ENCODE results near the gene LEPROT.
"Not testable (repeated sequence)": the region's sequence is repeated elsewhere in the genome, so short reads cannot be mapped to it uniquely, and the experiment has no call there.

LEPROT gene

DNA sequence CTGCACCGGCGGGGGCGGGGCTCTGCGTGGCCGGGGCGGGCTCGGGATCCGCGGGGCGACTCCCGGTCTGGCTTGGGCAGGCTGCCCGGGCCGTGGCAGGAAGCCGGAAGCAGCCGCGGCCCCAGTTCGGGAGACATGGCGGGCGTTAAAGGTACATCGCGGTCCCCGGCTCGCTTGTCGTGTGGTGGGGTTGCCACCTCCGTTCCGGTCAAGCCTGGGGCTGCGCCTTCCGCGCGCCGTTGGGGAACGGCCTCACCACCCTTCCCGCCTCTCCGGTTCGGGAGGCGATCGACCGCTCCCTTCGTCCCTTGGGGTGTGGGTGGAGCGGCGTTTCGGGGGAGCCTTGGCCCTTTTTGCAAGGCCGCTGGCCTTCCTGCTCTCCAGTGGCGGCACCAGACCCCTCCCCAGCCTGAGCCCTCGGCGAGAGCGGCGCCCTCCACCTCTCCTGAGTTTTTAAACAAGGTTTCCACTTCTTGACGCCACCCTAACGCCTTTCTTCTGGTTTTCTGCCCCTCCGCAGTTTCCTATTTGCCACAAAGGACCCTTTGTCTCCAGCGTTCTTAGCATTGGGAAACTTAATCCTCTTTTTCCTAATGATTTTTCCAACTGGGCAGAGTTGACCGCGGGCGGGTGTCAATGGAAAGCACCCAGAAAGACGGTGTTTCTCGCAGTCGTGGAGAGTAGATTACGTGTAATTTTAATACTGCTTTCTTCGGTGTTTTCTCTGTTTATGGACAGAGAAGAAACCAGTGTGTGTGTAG lies at the start of gene LEPROT, which contains the start of gene LEPR:
Gene LEPROT, plus strand, starts transcription at position 79 of the 761 bp plus-strand sequence. Its CDS starts 57 bp downstream, at position 136.
Gene LEPR, plus strand, starts transcription at position 79 of the 761 bp plus-strand sequence. CDS start 144,898 bp downstream, outside the sequence.
- peak; percentile 18 for FAIRE-seq

DNA sequence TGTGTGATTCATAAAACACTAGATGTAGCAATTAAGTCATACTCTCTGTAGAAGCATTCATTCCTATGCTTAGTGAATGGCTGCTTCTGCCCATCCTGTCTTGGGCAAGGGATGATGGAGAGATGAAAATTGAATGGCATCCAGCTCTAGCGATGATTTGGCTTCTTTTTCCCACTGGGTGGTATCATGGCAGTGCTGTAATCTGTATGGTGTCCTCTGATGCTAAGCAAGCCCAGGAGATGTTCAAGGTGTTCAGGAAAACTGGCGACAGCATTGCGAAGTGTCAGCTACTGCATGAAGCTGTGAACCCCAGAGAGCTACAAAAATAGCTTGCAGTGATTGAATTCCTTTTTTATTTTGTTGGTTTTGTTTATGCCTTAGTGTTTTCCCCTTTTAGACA lies 48.9 kb upstream of the LEPROT start:
- FAIRE-seq (no peak), DNase-seq (ENCODE audit: extremely low spot score, insufficient read length, low read depth) (no peak)

More for the DNA sequence above, at the start of gene LEPROT, which contains the start of gene LEPR:
- DNase-seq (ENCODE audit: extremely low spot score, insufficient read length, low read depth), result no peak

DNA sequence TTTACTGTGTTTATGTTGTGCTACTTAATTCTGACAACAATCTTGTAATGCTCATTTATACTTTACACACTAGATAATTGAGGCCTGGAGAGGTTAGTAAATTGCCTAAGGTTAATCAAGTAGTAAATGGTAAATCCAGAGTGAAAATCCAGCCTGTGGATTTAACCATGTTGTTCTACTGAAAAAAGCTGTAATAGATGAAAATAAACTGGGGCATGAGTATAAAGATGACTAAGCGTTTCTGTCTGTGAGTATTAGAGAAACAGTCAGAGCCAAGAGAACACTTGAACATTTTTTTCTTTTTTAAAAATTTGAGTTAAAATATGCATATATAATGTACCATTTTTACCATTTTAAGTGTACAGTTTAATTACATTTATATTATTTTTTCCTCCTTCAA lies 47.9 kb upstream of the LEPROT start:
- DNase-seq (ENCODE audit: extremely low spot score, insufficient read length, low read depth) (no peak), FAIRE-seq (no peak)

GRCh38 chr1:65377496-65378246 lies 42.8 kb upstream of the LEPROT start:
- no peak for FAIRE-seq
- DNase-seq (ENCODE audit: extremely low spot score, insufficient read length, low read depth), result no peak

GRCh38 chr1:65378247-65378946 lies 42.1 kb upstream of the LEPROT start:
- DNase-seq (ENCODE audit: extremely low spot score, insufficient read length, low read depth) (no peak), FAIRE-seq (no peak)

GRCh38 chr1:65384426-65384825 lies 36.0 kb upstream of the LEPROT start:
- not testable (repeated sequence) for FAIRE-seq; DNase-seq (ENCODE audit: extremely low spot score, insufficient read length, low read depth)

DNA sequence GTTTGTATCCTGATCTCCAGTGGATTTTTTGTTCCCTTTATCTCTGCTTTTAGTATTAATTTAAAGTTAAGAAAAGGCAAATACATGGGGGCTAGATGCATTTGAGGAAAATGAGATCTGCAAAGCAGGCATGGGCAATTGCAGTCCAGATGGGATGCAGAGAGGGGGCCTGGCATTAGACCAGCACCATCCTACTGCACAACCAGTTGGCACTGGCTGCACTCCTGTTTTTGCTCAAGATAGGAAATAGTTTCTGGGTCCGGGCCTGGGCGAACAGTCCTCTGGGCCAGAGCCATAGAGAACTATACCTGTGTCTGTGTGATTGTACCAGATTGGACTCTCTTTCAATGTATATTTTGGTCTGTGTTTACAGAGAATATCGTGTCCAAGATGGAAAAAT lies 34.0 kb upstream of the LEPROT start:
- no peak for FAIRE-seq
- DNase-seq (ENCODE audit: extremely low spot score, insufficient read length, low read depth), result no peak

- no peak for DNase-seq (ENCODE audit: extremely low spot score, insufficient read length, low read depth)
- FAIRE-seq, result no peak
Observed at GRCh38 chr1:65387821-65388220, 32.6 kb upstream of the LEPROT start.

DNA sequence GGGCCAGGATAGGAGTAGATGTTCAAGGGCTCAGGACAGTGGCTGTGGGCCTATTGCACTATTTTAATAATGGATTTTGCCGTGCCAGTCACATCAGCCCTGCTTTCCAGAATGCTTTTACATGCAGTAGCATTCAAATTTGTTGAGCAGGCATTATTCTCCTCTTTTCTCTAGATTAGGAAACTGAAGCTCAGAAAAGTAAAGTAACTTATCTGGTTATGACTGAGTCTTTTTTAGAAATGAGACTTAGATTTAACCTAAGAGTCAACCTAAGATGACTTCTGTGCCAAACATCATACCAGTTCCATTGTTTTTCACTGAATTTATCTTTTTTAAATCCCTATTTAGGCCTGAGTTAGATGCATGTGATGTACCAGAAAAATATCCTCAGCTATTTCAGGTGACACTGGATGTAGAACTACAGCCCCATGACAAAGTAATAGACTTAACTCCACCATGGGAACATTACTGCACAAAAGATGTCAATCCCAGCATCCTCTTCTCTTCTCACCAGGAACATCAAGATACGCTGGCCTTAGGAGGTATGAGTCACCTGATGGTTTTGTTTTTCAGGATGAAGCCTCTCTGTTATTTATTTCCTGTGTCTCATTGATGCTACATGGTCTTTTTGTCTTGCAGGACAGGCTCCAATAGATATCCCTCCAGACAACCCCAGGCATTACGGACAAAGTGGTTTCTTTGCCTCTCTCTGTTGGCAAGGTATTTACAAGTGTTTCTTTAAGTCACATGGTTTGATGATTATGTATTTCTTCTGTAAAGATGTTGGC lies 31.4 kb upstream of the LEPROT start:
- DNase-seq (ENCODE audit: extremely low spot score, insufficient read length, low read depth), result no peak
- FAIRE-seq, result no peak

DNA sequence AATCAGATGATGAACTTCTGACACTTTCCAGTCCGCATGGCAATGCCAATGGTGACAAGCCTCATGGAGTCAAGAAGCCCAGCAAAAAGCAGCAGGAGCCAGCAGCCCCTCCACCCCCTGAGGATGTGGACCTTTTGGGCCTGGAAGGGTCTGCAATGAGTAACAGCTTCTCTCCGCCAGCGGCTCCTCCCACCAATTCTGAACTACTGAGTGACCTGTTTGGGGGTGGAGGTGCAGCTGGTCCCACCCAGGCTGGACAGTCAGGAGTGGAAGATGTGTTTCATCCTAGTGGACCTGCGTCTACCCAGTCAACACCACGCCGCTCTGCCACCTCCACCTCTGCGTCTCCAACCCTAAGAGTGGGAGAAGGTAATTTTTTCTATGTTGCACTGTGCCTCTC lies 28.0 kb upstream of the LEPROT start:
- FAIRE-seq, result no peak

GRCh38 chr1:65393347-65393746 lies 27.1 kb upstream of the LEPROT start:
- DNase-seq (ENCODE audit: extremely low spot score, insufficient read length, low read depth) (peak; percentile 1), FAIRE-seq (no peak)

More for the DNA sequence above, 28.0 kb upstream of the LEPROT start:
- no peak for DNase-seq (ENCODE audit: extremely low spot score, insufficient read length, low read depth)

GRCh38 chr1:65393928-65394327 lies 26.5 kb upstream of the LEPROT start:
- no peak for DNase-seq (ENCODE audit: extremely low spot score, insufficient read length, low read depth)

GRCh38 chr1:65395887-65396612 lies 24.4 kb upstream of the LEPROT start:
- DNase-seq (ENCODE audit: extremely low spot score, insufficient read length, low read depth) (no peak), FAIRE-seq (no peak)

More at GRCh38 chr1:65393928-65394327, 26.5 kb upstream of the LEPROT start:
- no peak for FAIRE-seq

DNA sequence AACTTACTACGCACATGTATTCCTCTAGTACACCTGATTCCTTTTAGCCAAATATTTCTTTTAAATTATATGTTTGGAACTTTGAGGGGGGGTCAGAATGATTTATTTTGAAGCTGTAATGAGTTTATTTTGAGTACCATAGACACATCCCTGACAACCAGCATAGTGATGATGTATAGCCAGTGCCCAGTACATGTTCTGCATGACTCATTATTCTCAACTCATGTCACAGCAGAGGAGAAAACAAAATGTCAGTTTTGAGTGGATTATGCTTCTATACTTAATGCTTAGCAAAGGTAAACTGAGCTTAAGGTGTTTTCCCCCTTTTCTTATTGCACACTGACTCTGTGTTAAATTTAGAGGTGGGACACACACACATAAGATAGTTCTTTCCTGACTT lies 22.4 kb upstream of the LEPROT start:
- DNase-seq (ENCODE audit: extremely low spot score, insufficient read length, low read depth), result no peak
- FAIRE-seq, result no peak

DNA sequence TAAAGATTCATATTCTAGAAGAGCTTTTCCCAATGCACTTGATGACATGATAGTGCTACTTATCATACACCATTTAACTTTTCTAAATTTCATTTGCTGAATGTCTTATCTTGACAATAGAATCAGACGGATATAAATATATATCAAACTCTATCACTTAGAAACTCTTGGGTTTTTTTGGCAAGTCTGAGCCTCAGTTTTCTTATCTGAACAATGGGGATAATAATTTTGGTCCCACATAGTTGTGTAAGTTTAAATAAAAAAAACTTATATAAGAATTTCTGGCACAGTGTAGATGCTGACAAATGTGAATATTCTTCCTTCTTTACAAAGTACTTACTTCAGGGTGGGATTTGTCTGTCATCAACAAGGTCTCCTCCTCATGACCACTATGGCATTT lies 21.5 kb upstream of the LEPROT start:
- DNase-seq (ENCODE audit: extremely low spot score, insufficient read length, low read depth) (no peak), FAIRE-seq (no peak)

DNA sequence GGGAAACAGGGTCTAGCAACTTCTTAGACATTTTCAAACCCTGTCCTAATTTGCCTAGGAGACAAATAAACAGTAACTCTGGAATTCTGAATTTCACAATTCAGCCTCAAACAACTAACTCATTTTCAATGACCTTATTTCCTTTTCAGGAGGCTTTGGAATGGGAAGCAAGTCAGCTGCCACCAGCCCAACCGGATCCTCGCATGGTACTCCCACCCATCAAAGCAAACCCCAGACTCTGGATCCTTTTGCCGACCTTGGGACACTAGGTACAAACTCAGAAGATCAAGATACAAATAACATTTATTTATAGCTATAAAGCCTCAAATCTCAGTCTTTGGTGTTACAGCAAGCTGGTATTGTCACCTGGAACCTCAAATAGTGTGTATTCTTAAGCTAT lies 18.9 kb upstream of the LEPROT start:
- DNase-seq (ENCODE audit: extremely low spot score, insufficient read length, low read depth) (no peak), FAIRE-seq (no peak)

DNA sequence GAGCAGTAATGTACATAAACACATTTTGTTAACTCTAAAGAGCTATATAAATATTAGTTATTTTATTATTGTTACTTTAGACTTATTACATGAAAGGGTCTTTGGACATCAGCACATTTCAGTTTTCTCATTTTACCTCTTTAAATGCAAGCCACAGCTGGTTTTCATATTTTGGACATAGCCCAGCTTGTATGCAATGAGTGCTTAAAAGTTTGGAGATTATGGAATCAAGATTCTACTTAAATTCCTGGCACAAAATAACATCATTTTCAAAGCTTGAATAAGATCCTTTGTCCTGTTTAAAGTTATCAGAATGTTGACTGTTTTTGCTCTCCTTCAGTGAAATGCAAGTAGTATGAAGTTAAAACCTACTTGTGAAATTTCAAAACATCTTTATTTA lies 15.5 kb upstream of the LEPROT start:
- DNase-seq (ENCODE audit: extremely low spot score, insufficient read length, low read depth) (no peak), FAIRE-seq (no peak)

DNA sequence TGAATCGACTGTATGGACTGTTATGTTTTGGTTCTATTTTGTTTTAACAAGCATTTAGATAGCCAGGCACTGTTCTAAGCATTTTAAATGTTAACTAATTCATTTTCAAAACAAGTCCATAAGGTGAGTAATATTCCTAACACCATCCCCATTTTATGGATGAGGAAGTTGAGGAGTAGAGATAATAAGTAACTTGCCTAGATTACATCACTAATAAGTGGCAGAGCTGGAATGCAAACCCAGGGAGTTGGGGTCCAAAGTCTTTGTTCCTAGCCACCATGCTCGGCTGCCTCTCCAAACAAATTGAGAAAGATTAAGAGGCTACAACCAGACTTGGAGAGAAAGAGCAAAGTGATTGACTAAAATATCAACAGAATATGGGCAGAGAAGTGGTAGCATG lies 12.6 kb upstream of the LEPROT start:
- DNase-seq (ENCODE audit: extremely low spot score, insufficient read length, low read depth) (no peak), FAIRE-seq (no peak)

DNA sequence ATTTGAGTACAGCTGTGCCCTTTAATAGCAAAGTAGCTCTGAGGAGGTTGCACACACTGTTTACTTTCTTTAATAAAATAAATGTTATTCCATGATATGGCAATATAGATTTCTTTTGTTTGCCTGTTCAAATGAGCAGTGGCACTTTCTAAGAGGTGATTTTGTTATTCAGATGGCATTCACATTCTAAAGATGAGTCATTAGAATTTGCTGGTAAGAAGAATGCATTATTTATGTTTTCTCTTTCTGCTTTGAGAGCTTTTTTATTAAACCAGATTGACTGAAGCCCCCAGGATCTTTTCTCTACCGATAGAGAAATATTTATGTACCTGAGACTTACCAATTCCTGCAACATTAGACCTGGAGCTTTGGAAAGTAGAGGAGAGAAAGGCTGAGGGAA lies 11.2 kb upstream of the LEPROT start:
- no peak for FAIRE-seq
- DNase-seq (ENCODE audit: extremely low spot score, insufficient read length, low read depth), result no peak
